Tibial nerve (tissue), 4 donors: ENCODE data around the gene SNPH. TPM values are rescaled to one million over a fixed set of nuclear protein-coding genes. Genes with fewer than 3 reads are reported as not detected.
"Not testable (repeated sequence)": the region's sequence is repeated elsewhere in the genome, so short reads cannot be mapped to it uniquely, and the experiment has no call there.

Source experiments
- DNase-seq, 2 donors: peaks; one replicate each; pipeline ENCODE4 v3.0.0-alpha.2; 2019; ENCODE audit warnings: low spot score in 2 of 2
- H3K27ac ChIP-seq, 4 donors: fragments of 200-600 bp; sonication (generic) in 3 of 4; one replicate each; pipeline ENCODE4 v1.5.1; 2017 to 2019; ENCODE audit warnings: mild to moderate bottlenecking in 1 of 4
- H3K27me3 ChIP-seq, 2 donors: fragments of 200-600 bp; sonication (generic) in 1 of 2; one replicate each; pipeline versions ENCODE4 v1.5.1 to v1.6.0; 2017 to 2019
- H3K36me3 ChIP-seq, 3 donors: fragments of 200-600 bp; sonication (generic); one replicate each; pipeline ENCODE4 v1.5.1; 2018 to 2019
- H3K4me1 ChIP-seq, 4 donors: fragments of 200-600 bp; sonication (generic) in 3 of 4; one replicate each; pipeline ENCODE4 v1.5.1; 2017 to 2019
- H3K4me3 ChIP-seq, 4 donors: fragments of 200-600 bp; sonication (generic) in 3 of 4; one replicate each; pipeline ENCODE4 v1.5.1; 2017 to 2019; ENCODE audit warnings: mild to moderate bottlenecking in 1 of 4, moderate library complexity in 1 of 4
- H3K9me3 ChIP-seq, 4 donors: fragments of 200-600 bp; sonication (generic) in 3 of 4; one replicate each; pipeline ENCODE4 v1.5.1; 2017 to 2019
- EP300 ChIP-seq, 2 donors: sonication (generic); formaldehyde crosslinking; IDR thresholded peaks; one replicate each; pipeline ENCODE4 v1.6.1; 2017; ENCODE audit warnings: antibody characterized with exemption in 2 of 2, mild to moderate bottlenecking in 1 of 2
- POLR2A ChIP-seq, 2 donors: fragments of 450-650 bp; IDR thresholded peaks; one replicate each; pipeline ENCODE4 v1.6.1; 2017; ENCODE audit warnings: antibody characterized with exemption in 2 of 2, mild to moderate bottlenecking in 2 of 2, moderate library complexity in 2 of 2
- WGBS, 2 donors: methylation state at CpG; one replicate each; pipeline ENCODE4 v1.1.5; 2018; 5-methylcytosine and 5-hydroxymethylcytosine counted together
- total RNA-seq, 4 donors: library from RNA; depleted of rRNA; stranded (reverse); fragments of >200 nt; gene quantifications; one replicate each; pipeline ENCODE4 v1.1.0, GENCODE V29; 2016
- TF ChIP-seq, protein P1 (sequence below), 5 experiments: fragments of 200-600 bp in 3 of 5; fragments of 450-650 bp in 2 of 5; sonication (generic) in 3 of 5; IDR thresholded peaks; one replicate each; pipeline ENCODE4 v1.5.1; 2016 to 2019; ENCODE audit warnings: antibody characterized with exemption in 5 of 5, mild to moderate bottlenecking in 3 of 5, moderate library complexity in 2 of 5

SNPH gene, protein sequence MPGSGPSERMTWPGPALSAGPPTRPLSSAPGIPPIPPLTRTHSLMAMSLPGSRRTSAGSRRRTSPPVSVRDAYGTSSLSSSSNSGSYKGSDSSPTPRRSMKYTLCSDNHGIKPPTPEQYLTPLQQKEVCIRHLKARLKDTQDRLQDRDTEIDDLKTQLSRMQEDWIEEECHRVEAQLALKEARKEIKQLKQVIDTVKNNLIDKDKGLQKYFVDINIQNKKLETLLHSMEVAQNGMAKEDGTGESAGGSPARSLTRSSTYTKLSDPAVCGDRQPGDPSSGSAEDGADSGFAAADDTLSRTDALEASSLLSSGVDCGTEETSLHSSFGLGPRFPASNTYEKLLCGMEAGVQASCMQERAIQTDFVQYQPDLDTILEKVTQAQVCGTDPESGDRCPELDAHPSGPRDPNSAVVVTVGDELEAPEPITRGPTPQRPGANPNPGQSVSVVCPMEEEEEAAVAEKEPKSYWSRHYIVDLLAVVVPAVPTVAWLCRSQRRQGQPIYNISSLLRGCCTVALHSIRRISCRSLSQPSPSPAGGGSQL
- total RNA-seq: 1 to 10 TPM; 4.5 to 7.4 (median 6.9) TPM

DNA sequence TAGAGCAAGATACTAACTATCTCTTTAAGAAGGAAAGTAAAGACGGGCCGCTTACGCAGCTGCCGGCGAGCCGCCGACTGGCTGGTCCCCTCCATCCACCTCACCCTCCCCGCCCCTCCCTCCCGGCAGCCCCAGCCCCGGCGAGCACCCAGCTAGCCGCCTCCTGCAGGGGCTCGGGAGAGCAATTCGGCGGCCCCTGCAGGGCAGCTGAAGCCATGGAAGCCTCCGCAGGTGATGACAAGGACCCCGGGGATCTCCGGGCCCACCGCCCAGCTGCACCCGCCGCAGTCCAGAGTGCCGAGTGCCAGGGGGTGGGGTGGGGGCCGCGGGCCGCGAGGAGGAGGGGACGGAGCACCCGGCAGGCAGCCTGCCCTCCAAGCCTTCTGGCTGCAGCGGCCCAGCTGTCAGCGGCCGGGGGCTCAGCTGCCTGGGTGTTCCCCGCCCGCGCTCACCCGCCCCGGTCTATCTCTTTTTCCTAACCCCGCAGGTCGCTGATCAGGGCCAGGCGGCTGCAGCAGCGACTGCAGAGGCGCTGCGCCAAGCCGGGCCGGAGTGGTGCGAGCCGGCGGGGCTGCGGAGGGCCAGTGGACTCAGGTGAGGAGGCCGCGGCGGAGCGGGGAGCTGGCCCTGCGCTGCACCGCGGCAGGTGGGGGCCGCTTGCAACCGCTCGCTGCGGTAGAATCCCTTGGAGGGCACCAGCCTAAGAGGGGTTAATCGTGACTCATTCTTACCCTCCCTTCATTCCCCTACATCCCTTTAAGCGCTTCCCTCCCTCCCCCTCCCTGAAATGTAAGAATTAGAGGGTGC is at the start of gene SNPH:
SNPH (plus strand) TSS at position 128 of the 807 bp plus-strand sequence. CDS start 29,946 bp downstream, outside the sequence.
- WGBS, 2 donors: 1% methylated on average over 47 to 53 of the region's 61 CpGs
- Histone ChIP-seq H3K4me3 (peak within 1 kb of the TSS; percentile 40 to 92 (median 86)), H3K4me1 (peaks cover 0 to 23% (median 11%) of the 10 kb centered on the region in 4 donors)

DNA sequence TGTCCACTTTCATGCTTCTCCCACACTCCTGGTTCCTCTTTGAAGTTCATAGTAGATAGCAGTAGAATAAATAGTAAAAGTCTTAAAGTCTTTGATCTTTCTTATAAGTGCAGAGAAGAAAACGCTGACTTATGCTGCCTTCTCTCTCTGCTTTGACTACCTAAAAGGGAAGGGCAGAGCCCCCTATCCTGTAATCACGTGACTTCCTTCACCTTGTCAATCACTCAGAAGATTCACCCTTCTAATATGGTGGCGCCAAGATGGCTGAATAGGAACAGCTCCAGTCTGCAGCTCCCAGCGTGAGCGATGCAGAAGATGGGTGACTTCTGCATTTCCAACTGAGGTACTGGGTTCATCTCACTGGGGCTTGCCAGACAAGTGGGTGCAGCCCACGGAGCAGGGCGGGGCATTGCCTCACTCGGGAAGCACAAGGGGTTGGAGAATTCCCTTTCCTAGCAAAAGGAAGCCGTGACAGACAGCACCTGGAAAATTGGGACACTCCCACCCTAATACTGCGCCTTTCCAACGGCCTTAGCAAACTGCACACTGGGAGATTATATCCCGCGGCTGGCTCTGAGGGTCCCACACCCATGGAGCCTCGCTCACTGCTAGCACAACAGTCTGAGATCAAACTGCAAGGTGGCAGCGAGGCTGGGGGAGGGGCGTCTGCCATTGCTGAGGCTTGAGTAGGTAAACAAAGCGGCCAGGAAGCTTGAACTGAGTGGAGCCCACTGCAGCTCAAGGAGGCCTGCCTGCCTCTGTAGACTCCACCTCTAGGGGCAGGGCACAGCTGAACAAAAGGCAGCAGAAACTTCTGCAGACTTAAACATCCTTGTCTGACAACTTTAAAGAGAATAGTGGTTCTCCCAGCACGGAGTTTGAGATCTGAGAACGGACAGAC is 49.3 kb upstream of the SNPH start:
- DNase-seq, H3K4me1 ChIP-seq, H3K36me3 ChIP-seq, H3K27ac ChIP-seq, H3K4me3 ChIP-seq, H3K27me3 ChIP-seq, H3K9me3 ChIP-seq: not testable (repeated sequence)
- 78 to 79% methylated on average over 17 to 19 of the region's 19 CpGs for WGBS, 2 donors

More for the DNA sequence above, at the start of gene SNPH:
- Histone ChIP-seq H3K27me3 (peaks cover 0 to 9% of the 10 kb centered on the region in 2 donors), H3K27ac (peak within 1 kb of the TSS in 3 of 4 donors; percentile 28 to 77 (median 59)), H3K36me3 (no peaks in the 10 kb centered on the region), H3K9me3 (no peaks in the 10 kb centered on the region)
- TF ChIP-seq EP300 (IDR thresholded peaks at IDR 0.05): no peak
- DNase-seq: peak; percentile 33 to 47

DNA sequence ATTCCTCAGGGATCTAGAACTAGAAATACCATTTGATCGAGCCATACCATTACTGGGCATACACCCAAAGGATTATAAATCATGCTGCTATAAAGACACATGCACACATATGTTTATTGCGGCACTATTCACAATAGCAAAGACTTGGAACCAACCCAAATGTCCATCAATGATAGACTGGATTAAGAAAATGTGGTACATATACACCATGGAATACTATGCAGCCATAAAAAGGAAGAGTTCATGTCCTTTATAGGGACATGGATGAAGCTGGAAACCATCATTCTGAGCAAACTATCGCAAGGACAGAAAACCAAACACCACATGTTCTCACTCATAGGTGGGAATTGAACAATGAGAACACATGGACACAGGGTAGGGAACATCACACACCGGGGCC is 43.3 kb upstream of the SNPH start:
- not testable (repeated sequence) for H3K36me3 ChIP-seq, DNase-seq, H3K27ac ChIP-seq, H3K4me3 ChIP-seq
- 81 to 84% methylated on average over 4 of the region's 4 CpGs for WGBS, 2 donors
- H3K9me3 ChIP-seq: peaks cover 0 to 18% (median 0%) of the 10 kb centered on the region in 4 donors
- H3K27me3 ChIP-seq: peaks cover 0 to 18% of the 10 kb centered on the region in 2 donors
- H3K4me1 ChIP-seq: peaks cover 0 to 22% (median 10%) of the 10 kb centered on the region in 4 donors

DNA sequence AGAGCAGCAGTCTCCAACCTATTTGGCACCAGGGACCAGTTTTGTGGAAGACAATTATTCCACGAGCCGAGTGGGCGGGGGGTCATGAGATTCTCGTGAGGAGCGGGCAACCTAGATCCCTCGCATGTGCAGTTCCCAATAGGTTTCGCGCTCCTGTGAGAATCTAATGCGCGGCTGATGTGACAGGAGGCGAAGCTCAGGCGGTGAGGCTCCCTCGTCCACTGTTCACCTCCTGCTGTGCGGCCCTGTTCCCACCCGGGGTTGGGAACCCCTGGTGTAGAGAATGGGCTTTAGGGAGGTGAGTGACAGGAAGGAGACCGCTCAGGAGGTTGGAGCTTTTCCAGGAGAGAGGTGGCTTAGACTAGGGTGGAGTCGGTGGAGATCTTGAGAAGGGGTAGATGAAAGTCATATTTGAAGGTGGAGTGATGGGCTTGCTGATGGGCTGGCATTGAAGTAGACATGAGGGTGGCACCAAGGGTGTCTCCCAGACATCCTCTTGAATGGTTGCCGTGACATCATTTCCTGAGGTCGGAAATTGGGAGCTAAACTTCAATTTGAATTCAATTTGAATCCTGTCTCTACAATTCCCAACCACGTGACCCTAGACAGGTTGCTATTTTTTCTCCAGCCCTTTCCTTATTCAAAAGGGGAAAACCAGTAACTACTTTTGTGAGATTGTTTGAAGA is 41.7 kb upstream of the SNPH start:
- peaks cover 0 to 22% (median 10%) of the 10 kb centered on the region in 4 donors for H3K4me1 ChIP-seq
- peaks cover 4 to 34% of the 10 kb centered on the region in 2 donors for H3K27me3 ChIP-seq
- no peak overlapping the region for H3K27ac ChIP-seq
- peaks cover 0 to 18% (median 0%) of the 10 kb centered on the region in 4 donors for H3K9me3 ChIP-seq
- DNase-seq: no peak
- H3K36me3 ChIP-seq: no peaks in the 10 kb centered on the region
- WGBS, 2 donors: 80 to 83% methylated on average over 20 of the region's 20 CpGs
- H3K4me3 ChIP-seq: no peak overlapping the region
- TF ChIP-seq POLR2A (IDR thresholded peaks at IDR 0.05) (no peak), EP300 (IDR thresholded peaks at IDR 0.05) (no peak)
- TF ChIP-seq, protein P1, sequence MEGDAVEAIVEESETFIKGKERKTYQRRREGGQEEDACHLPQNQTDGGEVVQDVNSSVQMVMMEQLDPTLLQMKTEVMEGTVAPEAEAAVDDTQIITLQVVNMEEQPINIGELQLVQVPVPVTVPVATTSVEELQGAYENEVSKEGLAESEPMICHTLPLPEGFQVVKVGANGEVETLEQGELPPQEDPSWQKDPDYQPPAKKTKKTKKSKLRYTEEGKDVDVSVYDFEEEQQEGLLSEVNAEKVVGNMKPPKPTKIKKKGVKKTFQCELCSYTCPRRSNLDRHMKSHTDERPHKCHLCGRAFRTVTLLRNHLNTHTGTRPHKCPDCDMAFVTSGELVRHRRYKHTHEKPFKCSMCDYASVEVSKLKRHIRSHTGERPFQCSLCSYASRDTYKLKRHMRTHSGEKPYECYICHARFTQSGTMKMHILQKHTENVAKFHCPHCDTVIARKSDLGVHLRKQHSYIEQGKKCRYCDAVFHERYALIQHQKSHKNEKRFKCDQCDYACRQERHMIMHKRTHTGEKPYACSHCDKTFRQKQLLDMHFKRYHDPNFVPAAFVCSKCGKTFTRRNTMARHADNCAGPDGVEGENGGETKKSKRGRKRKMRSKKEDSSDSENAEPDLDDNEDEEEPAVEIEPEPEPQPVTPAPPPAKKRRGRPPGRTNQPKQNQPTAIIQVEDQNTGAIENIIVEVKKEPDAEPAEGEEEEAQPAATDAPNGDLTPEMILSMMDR (IDR thresholded peaks at IDR 0.05): no peak

DNA sequence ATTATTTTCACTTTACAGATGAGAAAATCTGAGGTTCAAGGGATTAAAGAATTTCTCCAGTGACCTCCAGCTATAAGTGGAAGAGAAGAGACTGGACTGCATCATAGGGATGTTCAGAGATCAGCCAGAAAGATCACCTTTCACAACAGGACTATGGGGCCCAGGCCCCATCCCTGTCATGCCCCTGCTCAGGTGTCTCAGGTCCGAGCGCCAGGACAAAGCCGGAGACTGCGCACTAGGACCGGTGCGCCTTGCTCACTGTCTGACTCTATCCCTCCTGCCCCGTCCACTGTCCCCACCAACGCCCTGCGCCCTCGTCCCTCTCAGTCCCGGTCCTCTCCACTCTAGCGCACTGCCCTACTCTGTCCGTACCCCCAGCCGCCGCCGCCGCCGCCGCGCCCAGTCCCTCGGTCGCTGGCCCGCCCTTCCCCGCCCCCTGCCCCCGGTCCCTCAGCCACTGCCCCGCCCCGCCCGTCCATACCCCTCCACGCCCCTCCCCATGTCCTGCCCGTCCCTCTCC is 40.8 kb upstream of the SNPH start:
- DNase-seq: no peak
- WGBS, 2 donors: 4 to 5% methylated on average over 27 to 28 of the region's 30 CpGs
- TF ChIP-seq POLR2A (IDR thresholded peaks at IDR 0.05) (no peak), EP300 (IDR thresholded peaks at IDR 0.05) (no peak)
- TF ChIP-seq, protein P1 (IDR thresholded peaks at IDR 0.05): no peak

More for the DNA sequence above, 40.8 kb upstream of the SNPH start:
- peaks cover 0 to 18% (median 0%) of the 10 kb centered on the region in 4 donors for H3K9me3 ChIP-seq
- peaks cover 4 to 44% of the 10 kb centered on the region in 2 donors for H3K27me3 ChIP-seq
- no peaks in the 10 kb centered on the region for H3K36me3 ChIP-seq
- peak overlapping the region in 2 of 4 donors; percentile 19 to 50 for H3K27ac ChIP-seq
- peaks cover 0 to 22% (median 10%) of the 10 kb centered on the region in 4 donors for H3K4me1 ChIP-seq
- peak overlapping the region; percentile 14 to 72 (median 20) for H3K4me3 ChIP-seq
